GM23338 (cell line): ENCODE data around the gene SFXN1.

Experiments
- CTCF ChIP-seq, 2 experiments: fragments of 200-600 bp in 1 of 2; sonication (generic) in 1 of 2; conservative IDR thresholded peaks; 2 replicates each; pipeline versions ENCODE4 v1.5.1 to v1.6.1; 2016 to 2017; ENCODE audit warnings: antibody characterized with exemption in 2 of 2, low read depth in 2 of 2, mild to moderate bottlenecking in 2 of 2, moderate library complexity in 1 of 2
- EZH2 ChIP-seq: fragments of 200-600 bp; sonication (generic); IDR thresholded peaks from one replicate; pipeline ENCODE4 v1.8.0; 2017; ENCODE audit warnings: antibody characterized with exemption, mild to moderate bottlenecking, low read depth; ENCODE audit not compliant: unreplicated experiment
- EZH2phosphoT487 ChIP-seq: fragments of 200-600 bp; sonication (generic); IDR thresholded peaks from one replicate; pipeline ENCODE4 v1.8.1; 2018; ENCODE audit warnings: antibody characterized with exemption; ENCODE audit not compliant: unreplicated experiment
- JUNB ChIP-seq: IDR thresholded peaks from one replicate; pipeline ENCODE4 v1.6.1; 2016; ENCODE audit warnings: antibody characterized with exemption; ENCODE audit not compliant: unreplicated experiment
- NANOG ChIP-seq: IDR thresholded peaks from 2 replicates; pipeline ENCODE4 v1.6.1; 2016; ENCODE audit warnings: antibody characterized with exemption, borderline replicate concordance
- POLR2AphosphoS5 ChIP-seq: IDR thresholded peaks from 2 replicates; pipeline ENCODE4 v1.6.1; 2016; ENCODE audit warnings: antibody characterized with exemption, low read depth
- REST ChIP-seq: IDR thresholded peaks from one replicate; pipeline ENCODE4 v1.6.1; 2018; ENCODE audit warnings: antibody characterized with exemption; ENCODE audit not compliant: unreplicated experiment
- STAT1 ChIP-seq: IDR thresholded peaks from one replicate; pipeline ENCODE4 v1.6.1; 2016; ENCODE audit warnings: antibody characterized with exemption; ENCODE audit not compliant: unreplicated experiment
- ZNF114 ChIP-seq: fragments of 250-450 bp; sonication (Bioruptor Pico); IDR thresholded peaks from 2 replicates; pipeline ENCODE4 v1.5.0; 2020; ENCODE audit warnings: mild to moderate bottlenecking, moderate library complexity

- TF ChIP-seq CTCF (conservative IDR thresholded peaks at IDR 0.05; ENCODE audit: low read depth in 2 of 2) (no peak), NANOG (no peak), POLR2AphosphoS5 (0 out of 2 replicates have a peak, but pooled peaks have one; percentile 20), EZH2phosphoT487 (no peak), JUNB (no peak), STAT1 (no peak), EZH2 (no peak), ZNF114 (CRISPR knock-in tag) (no peak), REST (no peak)
Measured at GRCh38 chr5:175557778-175558177, 79.4 kb downstream of the SFXN1 start.
